OCI-LY7 (cell line): ENCODE data around the gene ANKS1B.

Source experiments
- EZH2phosphoT487 ChIP-seq: fragments of 200-600 bp; sonication (generic); IDR thresholded peaks from 2 replicates; pipeline ENCODE4 v1.6.1; 2018; ENCODE audit warnings: low read depth, borderline replicate concordance, mild to moderate bottlenecking, mixed run types, antibody characterized with exemption, low read length, moderate library complexity, mixed read lengths
- TF ChIP-seq, protein P1 (sequence below): fragments of 200-600 bp; sonication (generic); conservative IDR thresholded peaks from 2 replicates; pipeline ENCODE4 v1.5.1; 2014; ENCODE audit warnings: mild to moderate bottlenecking, antibody characterized with exemption, low read length, moderate library complexity, mixed read lengths

DNA sequence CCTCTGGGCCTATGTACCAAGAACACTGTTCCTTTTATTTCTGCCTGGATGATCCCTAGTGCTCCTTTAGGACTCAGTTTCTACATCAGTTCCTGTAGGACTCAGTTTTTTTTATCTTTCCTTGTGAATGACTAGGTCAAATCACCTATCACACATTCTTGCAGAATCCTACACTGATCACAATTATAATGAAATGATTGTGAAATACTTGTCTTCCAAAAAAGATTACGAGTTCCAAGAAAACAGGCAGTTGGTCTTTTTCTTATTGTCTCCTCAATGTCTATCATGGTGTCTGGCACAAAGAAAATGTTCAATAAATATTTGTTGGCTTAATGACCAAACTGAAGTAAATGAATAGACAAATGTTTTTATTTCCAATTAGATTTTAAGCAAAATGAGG lies 432.7 kb downstream of the ANKS1B start:
- TF ChIP-seq, protein P1, sequence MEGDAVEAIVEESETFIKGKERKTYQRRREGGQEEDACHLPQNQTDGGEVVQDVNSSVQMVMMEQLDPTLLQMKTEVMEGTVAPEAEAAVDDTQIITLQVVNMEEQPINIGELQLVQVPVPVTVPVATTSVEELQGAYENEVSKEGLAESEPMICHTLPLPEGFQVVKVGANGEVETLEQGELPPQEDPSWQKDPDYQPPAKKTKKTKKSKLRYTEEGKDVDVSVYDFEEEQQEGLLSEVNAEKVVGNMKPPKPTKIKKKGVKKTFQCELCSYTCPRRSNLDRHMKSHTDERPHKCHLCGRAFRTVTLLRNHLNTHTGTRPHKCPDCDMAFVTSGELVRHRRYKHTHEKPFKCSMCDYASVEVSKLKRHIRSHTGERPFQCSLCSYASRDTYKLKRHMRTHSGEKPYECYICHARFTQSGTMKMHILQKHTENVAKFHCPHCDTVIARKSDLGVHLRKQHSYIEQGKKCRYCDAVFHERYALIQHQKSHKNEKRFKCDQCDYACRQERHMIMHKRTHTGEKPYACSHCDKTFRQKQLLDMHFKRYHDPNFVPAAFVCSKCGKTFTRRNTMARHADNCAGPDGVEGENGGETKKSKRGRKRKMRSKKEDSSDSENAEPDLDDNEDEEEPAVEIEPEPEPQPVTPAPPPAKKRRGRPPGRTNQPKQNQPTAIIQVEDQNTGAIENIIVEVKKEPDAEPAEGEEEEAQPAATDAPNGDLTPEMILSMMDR = no peak
- TF ChIP-seq EZH2phosphoT487 = no peak
